ENCODE measurements around the gene SLC22A14.

DNA sequence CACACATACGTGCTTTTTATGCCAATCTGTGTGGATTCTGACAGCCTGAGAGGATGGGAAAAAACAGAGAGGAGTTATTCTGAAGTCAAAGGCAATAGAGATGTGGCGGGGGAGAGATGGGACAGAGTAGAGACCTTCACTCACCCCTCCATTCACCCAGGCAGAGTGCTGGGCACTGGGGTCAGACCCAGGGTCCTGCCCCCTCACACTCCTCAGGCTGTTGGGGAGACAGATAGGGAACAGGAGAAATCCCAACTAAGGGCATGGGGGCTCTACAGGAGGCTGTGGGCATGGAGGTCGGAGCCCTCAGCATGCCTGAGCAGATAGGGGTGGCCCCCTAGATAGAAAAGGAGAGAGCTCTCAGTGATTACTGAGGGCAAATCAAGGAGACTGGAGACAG lies 30.3 kb downstream of the SLC22A14 start:
- TF ChIP-seq POLR2AphosphoS5 (IDR thresholded peaks at IDR 0.05; ENCODE audit: low read depth): no peak
- TF ChIP-seq, protein P1, sequence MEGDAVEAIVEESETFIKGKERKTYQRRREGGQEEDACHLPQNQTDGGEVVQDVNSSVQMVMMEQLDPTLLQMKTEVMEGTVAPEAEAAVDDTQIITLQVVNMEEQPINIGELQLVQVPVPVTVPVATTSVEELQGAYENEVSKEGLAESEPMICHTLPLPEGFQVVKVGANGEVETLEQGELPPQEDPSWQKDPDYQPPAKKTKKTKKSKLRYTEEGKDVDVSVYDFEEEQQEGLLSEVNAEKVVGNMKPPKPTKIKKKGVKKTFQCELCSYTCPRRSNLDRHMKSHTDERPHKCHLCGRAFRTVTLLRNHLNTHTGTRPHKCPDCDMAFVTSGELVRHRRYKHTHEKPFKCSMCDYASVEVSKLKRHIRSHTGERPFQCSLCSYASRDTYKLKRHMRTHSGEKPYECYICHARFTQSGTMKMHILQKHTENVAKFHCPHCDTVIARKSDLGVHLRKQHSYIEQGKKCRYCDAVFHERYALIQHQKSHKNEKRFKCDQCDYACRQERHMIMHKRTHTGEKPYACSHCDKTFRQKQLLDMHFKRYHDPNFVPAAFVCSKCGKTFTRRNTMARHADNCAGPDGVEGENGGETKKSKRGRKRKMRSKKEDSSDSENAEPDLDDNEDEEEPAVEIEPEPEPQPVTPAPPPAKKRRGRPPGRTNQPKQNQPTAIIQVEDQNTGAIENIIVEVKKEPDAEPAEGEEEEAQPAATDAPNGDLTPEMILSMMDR (IDR thresholded peaks at IDR 0.05; ENCODE audit: insufficient read depth, low read length): no peak
- TF ChIP-seq, protein P2, sequence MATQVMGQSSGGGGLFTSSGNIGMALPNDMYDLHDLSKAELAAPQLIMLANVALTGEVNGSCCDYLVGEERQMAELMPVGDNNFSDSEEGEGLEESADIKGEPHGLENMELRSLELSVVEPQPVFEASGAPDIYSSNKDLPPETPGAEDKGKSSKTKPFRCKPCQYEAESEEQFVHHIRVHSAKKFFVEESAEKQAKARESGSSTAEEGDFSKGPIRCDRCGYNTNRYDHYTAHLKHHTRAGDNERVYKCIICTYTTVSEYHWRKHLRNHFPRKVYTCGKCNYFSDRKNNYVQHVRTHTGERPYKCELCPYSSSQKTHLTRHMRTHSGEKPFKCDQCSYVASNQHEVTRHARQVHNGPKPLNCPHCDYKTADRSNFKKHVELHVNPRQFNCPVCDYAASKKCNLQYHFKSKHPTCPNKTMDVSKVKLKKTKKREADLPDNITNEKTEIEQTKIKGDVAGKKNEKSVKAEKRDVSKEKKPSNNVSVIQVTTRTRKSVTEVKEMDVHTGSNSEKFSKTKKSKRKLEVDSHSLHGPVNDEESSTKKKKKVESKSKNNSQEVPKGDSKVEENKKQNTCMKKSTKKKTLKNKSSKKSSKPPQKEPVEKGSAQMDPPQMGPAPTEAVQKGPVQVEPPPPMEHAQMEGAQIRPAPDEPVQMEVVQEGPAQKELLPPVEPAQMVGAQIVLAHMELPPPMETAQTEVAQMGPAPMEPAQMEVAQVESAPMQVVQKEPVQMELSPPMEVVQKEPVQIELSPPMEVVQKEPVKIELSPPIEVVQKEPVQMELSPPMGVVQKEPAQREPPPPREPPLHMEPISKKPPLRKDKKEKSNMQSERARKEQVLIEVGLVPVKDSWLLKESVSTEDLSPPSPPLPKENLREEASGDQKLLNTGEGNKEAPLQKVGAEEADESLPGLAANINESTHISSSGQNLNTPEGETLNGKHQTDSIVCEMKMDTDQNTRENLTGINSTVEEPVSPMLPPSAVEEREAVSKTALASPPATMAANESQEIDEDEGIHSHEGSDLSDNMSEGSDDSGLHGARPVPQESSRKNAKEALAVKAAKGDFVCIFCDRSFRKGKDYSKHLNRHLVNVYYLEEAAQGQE (IDR thresholded peaks at IDR 0.05; ENCODE audit: insufficient replicate concordance, low read depth): no peak
